MCF 10A (cell line): ENCODE data around the gene FAM83E. TPM values are rescaled to one million over a fixed set of nuclear protein-coding genes. Genes with fewer than 3 reads are reported as not detected.
A peak's percentile ranks its signal among the peaks of the same experiment; 100 is the strongest.

Source experiments
- BruUV-seq: library from RNA; stranded (reverse); fragments of 400-500 nt; replicated peaks from 2 replicates; lab custom pipeline; 2021; lab: Mats Ljungman, UMichigan
- CTCF ChIA-PET: fragments of 300-600 bp; sonication (Branson Sonifier 250); formaldehyde crosslinking; extraction: SDS; loops from one replicate; lab custom pipeline; 2021; ENCODE audit warnings: antibody characterized with exemption, inconsistent platforms; lab: Yijun Ruan, JAX
- POLR2A ChIA-PET: fragments of 300-600, 350-650 bp; sonication (Branson Sonifier 250); formaldehyde crosslinking; extraction: SDS; loops from one replicate; lab custom pipeline; 2020; ENCODE audit warnings: antibody characterized with exemption, inconsistent platforms; lab: Yijun Ruan, JAX
- DNase-seq: peaks from one replicate; pipeline ENCODE4 v3.0.0-alpha.2; 2018; ENCODE audit not compliant: unreplicated experiment
- H3K27ac Mint-ChIP-seq: one replicate; pipeline ENCODE4 v1.8.0; 2022; ENCODE audit warnings: mild to moderate bottlenecking, low read depth, mixed read lengths; ENCODE audit not compliant: unreplicated experiment
- H3K27me3 Mint-ChIP-seq: one replicate; pipeline ENCODE4 v1.8.0; 2022; ENCODE audit warnings: mixed read lengths; ENCODE audit not compliant: insufficient read depth, unreplicated experiment
- H3K36me3 Mint-ChIP-seq: one replicate; pipeline ENCODE4 v1.8.0; 2022; ENCODE audit warnings: mild to moderate bottlenecking, moderate library complexity, mixed read lengths; ENCODE audit not compliant: insufficient read depth, unreplicated experiment
- H3K4me1 Mint-ChIP-seq: one replicate; pipeline ENCODE4 v1.8.0; 2022; ENCODE audit warnings: mixed read lengths; ENCODE audit not compliant: insufficient read depth, unreplicated experiment
- H3K4me3 Mint-ChIP-seq: one replicate; pipeline ENCODE4 v1.8.0; 2022; ENCODE audit warnings: mild to moderate bottlenecking, moderate library complexity, mixed read lengths; ENCODE audit not compliant: unreplicated experiment
- H3K9me3 Mint-ChIP-seq: one replicate; pipeline ENCODE4 v1.8.0; 2022; ENCODE audit warnings: mixed read lengths; ENCODE audit not compliant: unreplicated experiment
- intact Hi-C: fragments of 100-400 bp; cut with micrococcal nuclease; formaldehyde crosslinking; loops from 2 replicates; pipeline ENCODE4 v1.14.1; 2022
- total RNA-seq: library from RNA; stranded (reverse); gene quantifications from 2 replicates; pipeline ENCODE4 v1.2.3, GENCODE V29; 2022
- TF ChIP-seq, protein P1 (sequence below): fragments of 200-600 bp; IDR thresholded peaks from one replicate; pipeline ENCODE4 v1.8.0; 2022; ENCODE audit warnings: antibody characterized with exemption, mild to moderate bottlenecking; ENCODE audit not compliant: unreplicated experiment

FAM83E gene
- total RNA-seq, 1 experiment from 2014 or later = 0.89 TPM

DNA sequence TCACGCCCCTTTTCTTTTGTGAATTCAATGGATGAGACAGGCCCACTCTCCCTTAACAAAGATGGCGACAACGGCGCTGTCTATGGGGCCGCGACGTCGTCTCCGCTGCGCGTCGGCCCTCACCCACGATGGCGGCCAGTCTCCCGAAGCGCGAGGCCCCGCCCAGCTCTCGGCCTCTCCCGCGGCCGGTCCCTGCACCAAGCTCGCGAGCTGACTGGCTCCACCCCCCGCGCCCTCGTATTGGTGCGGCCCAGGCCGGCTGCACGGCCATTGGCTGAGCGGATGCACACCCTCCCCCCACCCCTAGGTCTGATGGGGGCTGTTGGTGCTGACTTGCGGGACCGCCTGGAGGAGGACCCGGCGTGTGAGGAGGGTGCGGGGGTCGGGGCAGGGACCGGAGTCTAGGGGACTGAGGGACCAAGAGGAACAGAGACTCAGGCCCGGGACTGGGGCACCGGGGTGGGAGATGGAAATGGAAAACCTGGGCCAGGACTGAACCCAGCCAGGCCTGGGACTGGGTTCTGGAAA lies 9.3 kb upstream of the FAM83E start:
- peak overlapping the region; percentile 78 for H3K27ac Mint-ChIP-seq
- DNase-seq = peak; percentile 95
- CTCF ChIA-PET = no interaction called here
- POLR2A ChIA-PET = interaction anchor here (0.5 to 2.3 kb wide), 5 partner anchors 10 to 663 kb away, joined by 3 to 21 read pairs (median 3); partner anchors contain the start of gene CA11
- peak overlapping the region; percentile 71 for H3K4me3 Mint-ChIP-seq
- H3K36me3 Mint-ChIP-seq = peaks cover 23% of the 10 kb centered on the region
- H3K4me1 Mint-ChIP-seq = peaks cover 34% of the 10 kb centered on the region
- intact Hi-C loops = no loop called here
- H3K9me3 Mint-ChIP-seq = no peaks in the 10 kb centered on the region
- TF ChIP-seq, protein P1, sequence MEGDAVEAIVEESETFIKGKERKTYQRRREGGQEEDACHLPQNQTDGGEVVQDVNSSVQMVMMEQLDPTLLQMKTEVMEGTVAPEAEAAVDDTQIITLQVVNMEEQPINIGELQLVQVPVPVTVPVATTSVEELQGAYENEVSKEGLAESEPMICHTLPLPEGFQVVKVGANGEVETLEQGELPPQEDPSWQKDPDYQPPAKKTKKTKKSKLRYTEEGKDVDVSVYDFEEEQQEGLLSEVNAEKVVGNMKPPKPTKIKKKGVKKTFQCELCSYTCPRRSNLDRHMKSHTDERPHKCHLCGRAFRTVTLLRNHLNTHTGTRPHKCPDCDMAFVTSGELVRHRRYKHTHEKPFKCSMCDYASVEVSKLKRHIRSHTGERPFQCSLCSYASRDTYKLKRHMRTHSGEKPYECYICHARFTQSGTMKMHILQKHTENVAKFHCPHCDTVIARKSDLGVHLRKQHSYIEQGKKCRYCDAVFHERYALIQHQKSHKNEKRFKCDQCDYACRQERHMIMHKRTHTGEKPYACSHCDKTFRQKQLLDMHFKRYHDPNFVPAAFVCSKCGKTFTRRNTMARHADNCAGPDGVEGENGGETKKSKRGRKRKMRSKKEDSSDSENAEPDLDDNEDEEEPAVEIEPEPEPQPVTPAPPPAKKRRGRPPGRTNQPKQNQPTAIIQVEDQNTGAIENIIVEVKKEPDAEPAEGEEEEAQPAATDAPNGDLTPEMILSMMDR = no peak
- H3K27me3 Mint-ChIP-seq = no peaks in the 10 kb centered on the region
- no TSS peak for BruUV-seq

- no peak for DNase-seq
- H3K27ac Mint-ChIP-seq = peak overlapping the region; percentile 78
- H3K9me3 Mint-ChIP-seq = no peaks in the 10 kb centered on the region
- POLR2A ChIA-PET = interaction anchor here (0.5 to 2.3 kb wide), 3 partner anchors 10 to 662 kb away, joined by 3 to 21 read pairs (median 3); partner anchors contain the start of gene CA11
- CTCF ChIA-PET = no interaction called here
- H3K4me3 Mint-ChIP-seq = peak overlapping the region; percentile 71
- BruUV-seq = no TSS peak
- intact Hi-C loops = no loop called here
- no peaks in the 10 kb centered on the region for H3K27me3 Mint-ChIP-seq
- H3K4me1 Mint-ChIP-seq = peaks cover 34% of the 10 kb centered on the region
- peaks cover 25% of the 10 kb centered on the region for H3K36me3 Mint-ChIP-seq
- TF ChIP-seq, protein P1 = no peak
These were observed 8.7 kb upstream of the FAM83E start for GRCh38 chr19:48623556-48624066.

GRCh38 chr19:48619692-48620585 lies 5.1 kb upstream of the FAM83E start:
- Mint-ChIP-seq H3K27ac (peak overlapping the region; percentile 96), H3K27me3 (no peaks in the 10 kb centered on the region), H3K4me3 (peak overlapping the region; percentile 87), H3K9me3 (no peaks in the 10 kb centered on the region), H3K36me3 (peaks cover 62% of the 10 kb centered on the region), H3K4me1 (peaks cover 49% of the 10 kb centered on the region)
- BruUV-seq = TSS peak; percentile 75
- intact Hi-C loops = loop anchor here (2.0 kb wide), 1 partner anchor 15 kb away; no protein-coding TSS in a partner anchor
- POLR2A ChIA-PET = interaction anchor here (0.6 to 7.2 kb wide), 32 partner anchors 8 to 1363 kb away, joined by 3 to 108 read pairs (median 4); partner anchors contain the start of genes CA11, CARD8, CCDC9 and DBP
- TF ChIP-seq, protein P1 = no peak
- peak; percentile 26 for DNase-seq
- CTCF ChIA-PET = interaction anchor here (0.7 to 1.2 kb wide), 4 partner anchors 13 to 1229 kb away, joined by 3 to 4 read pairs (median 4); no protein-coding TSS in a partner anchor
